Measurements from ENCODE around the gene MPPED1. TPM values are rescaled to one million over a fixed set of nuclear protein-coding genes. Genes with fewer than 3 reads are reported as not detected.

Gene MPPED1
- total RNA-seq, 1 donor from 2014 or later, result 2.5 TPM

DNA sequence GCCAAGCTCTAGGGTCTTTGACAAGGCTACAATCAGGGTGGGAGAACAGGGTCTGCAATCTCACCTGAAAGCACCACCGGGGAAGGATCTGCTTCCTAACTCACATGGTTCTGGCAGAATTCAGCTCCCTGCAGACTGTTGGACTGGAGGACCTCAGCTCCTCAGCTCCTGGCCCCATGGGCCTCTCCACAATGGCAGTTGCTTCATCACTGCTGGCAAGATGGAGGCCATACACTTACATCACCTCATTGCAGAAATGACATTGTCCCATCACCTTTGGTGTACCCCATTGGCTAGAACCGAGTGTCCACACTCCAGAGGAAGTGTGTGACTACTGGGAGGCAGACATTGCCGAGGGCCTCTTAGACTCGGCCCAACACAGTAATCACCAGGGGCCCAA, 20.9 kb upstream of the MPPED1 start:
- DNase-seq (ENCODE audit: low spot score) (no peak), ATAC-seq (no peak)
- intact Hi-C loops (cut with DNase I), result no loop called here

DNA sequence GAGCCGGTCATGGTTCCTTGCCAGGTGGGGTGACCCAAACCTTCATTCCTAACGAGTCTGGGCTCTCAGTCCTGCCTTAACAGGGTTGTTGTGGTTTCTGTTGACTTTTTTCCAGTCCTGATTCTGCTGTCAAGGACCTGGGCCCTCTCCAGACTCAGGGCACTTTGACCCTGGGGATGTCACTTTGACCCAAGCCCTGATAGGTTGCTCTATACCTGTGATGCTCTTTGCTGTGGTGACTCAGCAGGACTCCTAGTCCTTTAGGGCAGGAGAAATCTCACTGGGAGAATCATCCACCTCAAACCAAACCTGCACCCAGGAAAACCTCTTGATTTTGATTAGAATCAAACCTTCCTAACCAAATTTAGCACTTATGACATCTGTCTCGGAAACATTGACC, 20.5 kb upstream of the MPPED1 start:
- intact Hi-C loops (cut with DNase I), result no loop called here

DNA sequence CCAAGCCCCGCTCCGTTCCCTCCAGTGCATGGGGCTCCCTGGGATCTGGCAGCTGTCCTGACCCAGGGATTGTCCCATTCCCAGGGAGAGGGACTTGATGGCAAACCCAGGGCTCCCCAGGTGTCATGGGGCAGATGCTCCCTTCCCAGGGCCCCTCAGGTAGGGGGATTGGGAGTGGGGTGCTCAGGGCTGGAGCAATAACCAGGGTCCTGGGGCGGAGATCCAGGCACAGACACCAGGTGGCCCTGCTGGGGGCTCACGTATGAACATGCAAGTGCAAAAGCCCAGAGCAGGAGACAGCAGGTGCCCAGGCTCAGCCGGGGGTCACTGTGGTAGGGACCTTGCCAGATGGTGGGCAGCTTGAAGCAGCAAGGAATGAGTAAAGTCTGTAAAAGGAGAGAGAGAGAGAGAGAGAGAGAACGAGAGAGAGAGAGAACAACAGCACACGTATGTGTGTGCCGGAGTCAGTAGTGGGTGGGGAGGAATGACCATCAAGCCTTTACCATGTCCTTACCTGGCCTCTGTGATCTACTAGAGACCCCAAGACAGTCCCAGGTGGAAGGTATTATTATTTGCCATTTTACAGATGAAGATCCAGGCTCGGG, 19.3 kb upstream of the MPPED1 start:
- ATAC-seq, result no peak
- DNase-seq (ENCODE audit: low spot score), result no peak
- intact Hi-C loops (cut with DNase I), result no loop called here

More for the DNA sequence above, 20.5 kb upstream of the MPPED1 start:
- DNase-seq (ENCODE audit: low spot score) (no peak), ATAC-seq (no peak)

DNA sequence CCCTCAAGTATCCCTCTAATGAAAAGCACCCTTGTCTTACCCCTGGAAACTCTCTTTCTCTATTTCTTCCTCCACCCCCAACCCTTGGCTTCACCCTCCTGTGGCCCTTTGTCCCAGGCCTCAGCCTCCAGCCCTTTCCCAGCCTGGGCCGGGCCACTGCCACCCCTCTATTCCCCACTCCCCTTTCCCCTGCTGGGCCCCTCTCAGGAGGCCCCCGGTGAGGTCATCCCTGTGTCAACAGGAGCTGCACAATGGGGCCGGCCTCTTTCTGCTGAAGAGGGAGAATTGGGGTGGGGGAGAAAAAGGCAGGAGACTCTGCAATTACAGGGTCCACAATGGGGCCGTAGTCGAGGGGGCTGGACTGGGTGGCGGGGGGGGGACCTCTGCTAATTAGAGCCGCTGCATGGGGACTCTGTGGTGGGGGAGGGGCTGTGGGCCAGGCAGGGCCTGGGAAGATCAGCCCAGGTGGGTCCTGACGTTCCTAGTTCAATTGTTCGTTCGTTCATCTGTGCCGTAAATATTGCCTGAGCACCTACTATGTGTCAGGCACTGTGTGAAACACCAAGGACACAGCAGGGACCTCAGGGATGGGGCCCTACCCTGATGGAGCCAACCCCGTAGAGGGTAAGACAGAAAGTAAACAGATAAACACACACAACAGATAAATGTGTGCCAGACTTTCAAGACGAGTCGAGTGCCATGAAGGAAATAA, 18.5 kb upstream of the MPPED1 start:
- DNase-seq (ENCODE audit: low spot score) (no peak), ATAC-seq (no peak)
- intact Hi-C loops (cut with DNase I), result no loop called here

DNA sequence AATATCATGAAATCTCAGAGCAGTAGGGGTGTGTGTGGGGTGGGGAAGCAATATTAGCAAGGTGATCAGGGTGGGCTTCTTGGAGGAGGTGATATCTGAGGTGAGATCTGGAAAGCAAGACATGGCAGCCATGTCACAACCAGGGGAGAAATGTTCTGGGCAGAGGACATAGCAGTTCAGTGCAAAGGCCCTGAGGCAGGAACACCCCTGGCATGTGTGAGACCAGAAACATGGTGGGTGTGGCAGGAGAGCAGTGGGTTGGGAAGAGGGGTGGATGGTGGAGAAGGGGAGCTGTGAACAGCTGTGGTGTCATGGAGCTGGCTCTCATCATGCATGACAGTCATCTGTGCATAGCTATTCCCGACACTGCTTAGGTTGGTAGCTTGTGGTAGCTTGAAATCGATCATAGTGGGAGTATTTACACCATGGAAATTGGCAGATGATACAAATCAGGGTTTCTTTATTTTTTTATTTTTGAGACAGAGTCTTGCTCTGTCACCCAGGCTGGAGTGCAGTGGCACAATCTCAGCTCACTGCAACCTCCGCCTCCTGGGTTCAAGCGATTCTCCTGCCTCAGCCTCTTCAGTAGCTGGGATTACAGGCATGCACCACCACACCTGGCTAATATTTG, 17.9 kb upstream of the MPPED1 start:
- intact Hi-C loops (cut with DNase I), result no loop called here
- no peak for ATAC-seq
- DNase-seq (ENCODE audit: low spot score), result no peak

DNA sequence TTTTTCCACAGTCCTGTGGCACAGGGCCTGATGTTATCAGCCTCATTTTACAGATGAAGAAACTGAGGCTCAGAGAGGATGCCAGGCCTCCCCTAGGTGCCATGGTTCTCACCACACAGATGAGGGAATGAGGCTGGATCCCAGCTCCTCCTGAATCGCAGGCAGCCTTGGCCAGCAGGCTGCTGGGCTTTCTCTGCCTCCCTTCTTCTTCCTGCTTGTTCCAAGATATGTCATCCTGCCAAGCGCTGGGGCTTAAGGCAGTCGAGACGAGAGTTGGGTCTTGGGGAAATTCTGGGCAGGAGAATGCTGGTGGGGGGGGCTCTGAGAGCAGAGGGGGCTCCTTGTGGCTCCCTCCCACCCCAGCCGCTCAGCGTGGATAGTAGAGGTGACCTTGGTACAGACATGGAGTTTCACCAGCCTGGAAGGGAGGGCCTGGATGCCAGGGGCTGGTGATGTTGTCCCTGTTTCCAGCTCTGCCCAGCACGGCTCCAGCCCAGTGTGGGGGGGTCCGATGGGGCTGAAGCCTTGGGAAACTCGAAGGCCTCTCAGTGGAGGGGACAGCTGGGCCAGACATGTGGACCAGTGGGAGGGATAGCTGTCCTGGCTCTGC, 16.6 kb upstream of the MPPED1 start:
- DNase-seq (ENCODE audit: low spot score) (no peak), ATAC-seq (no peak)
- intact Hi-C loops (cut with DNase I), result no loop called here

DNA sequence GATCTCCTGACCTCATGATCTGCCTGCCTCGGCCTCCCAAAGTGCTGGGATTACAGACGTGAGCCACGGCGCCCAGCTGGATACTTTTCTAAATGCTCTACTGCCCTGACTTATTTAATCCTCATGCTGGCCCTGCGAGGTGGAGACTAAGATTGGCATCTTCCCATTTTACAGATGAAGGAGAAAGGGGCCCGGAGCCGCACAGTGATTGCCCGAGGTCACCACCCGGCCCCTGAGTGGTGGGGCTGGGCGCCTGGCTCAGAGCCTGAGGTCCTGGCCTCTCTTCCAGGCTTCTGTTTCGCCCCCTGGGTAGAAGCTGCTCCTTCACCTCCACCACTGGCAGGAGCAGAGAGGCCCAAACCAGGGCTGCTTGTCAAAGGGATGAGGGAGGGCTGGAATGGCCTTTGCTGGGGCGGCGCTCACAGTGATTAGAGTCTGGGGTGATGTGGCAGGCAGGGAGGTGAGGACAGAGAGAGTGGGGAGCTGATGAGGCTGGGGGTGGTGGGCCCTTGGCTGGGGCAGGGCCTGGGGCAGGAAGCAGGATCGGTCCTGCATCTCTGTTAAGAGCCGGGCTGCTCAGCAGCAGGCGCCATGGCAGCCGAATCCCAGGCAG, 15.4 kb upstream of the MPPED1 start:
- intact Hi-C loops (cut with DNase I), result no loop called here
- ATAC-seq (no peak), DNase-seq (ENCODE audit: low spot score) (no peak)

DNA sequence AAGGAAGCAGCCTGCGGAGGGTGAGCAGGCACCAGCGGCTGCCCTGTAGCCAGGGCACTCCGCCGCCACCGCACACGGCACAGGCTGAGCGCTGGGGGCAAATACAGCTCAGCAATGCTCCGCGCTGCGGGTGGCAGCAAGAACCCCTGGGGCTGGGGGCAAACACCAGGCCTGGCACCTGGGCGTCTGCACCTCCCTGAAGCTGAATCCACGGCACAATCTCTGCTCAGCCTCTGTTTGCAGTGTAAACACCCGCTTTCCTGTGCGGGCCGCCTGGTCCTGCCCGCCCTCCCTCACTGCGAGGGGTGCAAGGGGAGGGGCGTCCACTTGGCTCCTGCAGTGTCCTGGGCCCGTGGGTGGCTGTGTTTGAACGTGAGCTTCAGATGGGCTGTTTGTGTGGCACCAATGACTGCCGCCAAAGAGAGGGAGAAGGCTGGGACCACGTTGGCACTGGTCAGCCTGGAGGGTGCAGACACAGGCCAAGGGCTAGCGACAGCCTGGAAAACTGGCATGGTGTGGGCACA, 14.8 kb upstream of the MPPED1 start:
- ATAC-seq, result no peak
- no peak for DNase-seq (ENCODE audit: low spot score)
- intact Hi-C loops (cut with DNase I), result no loop called here

DNA sequence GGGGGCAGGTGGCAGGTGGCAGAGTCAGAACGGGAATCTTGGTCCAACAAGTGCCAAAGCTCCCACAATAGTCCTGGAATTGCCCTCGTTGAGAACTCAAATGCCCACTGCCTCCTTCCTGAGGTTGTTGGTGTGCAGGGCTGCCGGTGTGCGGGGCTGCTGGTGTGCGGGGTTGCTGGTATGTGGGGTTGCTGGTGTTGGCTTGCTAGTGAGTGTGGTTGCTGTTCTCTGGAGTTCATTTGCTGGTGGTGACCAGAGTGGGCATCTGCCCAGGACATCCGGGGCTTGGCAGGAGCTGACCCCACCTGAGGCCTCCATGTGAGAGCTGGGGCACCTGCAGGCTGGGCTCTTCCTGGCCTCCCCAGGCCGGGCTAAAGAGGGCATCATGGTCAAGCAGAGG, 14.0 kb upstream of the MPPED1 start:
- intact Hi-C loops (cut with DNase I), result no loop called here
- ATAC-seq, result no peak
- no peak for DNase-seq (ENCODE audit: low spot score)

DNA sequence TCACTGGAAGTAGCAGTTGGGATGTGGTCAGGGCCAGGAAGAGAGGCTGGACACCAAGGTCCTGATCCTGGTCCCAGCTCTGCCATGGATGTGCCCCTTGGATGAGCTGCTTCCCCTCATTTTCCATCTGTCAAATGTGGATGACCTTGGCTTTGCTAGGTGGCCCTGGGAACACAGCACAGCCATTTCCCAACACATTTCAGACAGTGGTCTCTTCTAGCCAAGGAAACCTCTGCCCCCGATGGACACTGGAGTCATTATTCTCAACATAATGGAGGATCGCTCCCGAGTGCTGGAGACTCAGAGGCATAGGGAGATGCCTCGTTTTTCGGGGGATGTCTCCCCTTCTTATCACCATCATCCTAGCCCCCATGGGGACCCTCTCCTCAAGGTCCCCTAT, 13.6 kb upstream of the MPPED1 start:
- intact Hi-C loops (cut with DNase I), result no loop called here
- ATAC-seq (no peak), DNase-seq (ENCODE audit: low spot score) (no peak)

DNA sequence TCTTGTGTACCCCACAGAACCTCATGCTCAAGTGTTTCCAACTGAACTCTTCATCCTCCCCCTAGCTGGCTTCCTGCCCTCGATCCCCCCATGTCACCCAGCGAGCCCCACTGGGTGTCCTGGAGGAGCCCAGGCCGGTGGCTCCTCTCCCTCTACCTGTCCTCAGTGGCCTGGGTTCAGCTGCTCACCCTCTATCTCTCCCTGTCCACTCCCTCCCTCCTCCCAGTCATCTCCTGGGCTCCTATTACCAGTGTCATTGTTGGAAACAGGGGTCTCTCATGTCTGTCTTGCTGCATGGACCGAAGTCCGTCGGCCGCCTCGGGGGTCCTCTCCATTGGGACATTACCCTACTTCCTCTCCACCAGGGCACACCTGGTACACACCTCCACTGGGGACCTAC, 12.9 kb upstream of the MPPED1 start:
- DNase-seq (ENCODE audit: low spot score) (no peak), ATAC-seq (no peak)
- intact Hi-C loops (cut with DNase I), result no loop called here

DNA sequence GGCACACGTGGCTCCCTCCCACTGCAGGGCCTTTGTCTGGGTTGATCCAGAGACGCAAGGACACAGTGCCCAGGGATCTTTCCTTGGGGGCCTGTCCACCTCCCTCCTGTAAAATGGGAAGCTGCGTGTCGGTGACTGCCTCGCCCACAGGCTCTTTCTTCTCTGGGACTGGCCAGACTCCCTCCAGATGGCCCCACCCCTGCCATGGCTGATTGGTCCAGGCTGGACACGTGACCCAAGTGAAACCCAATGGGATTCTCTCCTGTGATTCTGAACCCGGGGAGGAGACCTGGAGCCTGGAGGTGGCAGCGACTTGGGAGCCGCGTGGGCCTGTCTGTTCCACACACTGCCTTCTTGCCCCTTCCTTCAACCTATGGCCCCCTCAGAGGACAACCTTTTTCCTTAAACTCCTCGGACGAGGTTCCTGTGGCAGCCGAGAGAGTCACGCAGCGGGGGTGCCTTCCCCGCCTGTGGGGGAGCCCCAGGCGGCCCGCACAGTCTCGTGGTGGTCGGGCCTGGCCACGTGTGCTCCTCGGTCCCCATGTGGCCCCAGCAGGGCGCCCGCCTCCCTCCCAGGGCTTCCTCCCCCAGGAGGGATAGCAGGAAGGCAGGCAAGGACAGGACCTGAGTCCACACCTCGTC, 12.4 kb upstream of the MPPED1 start:
- DNase-seq (ENCODE audit: low spot score) (no peak), ATAC-seq (no peak)
- intact Hi-C loops (cut with DNase I), result no loop called here

DNA sequence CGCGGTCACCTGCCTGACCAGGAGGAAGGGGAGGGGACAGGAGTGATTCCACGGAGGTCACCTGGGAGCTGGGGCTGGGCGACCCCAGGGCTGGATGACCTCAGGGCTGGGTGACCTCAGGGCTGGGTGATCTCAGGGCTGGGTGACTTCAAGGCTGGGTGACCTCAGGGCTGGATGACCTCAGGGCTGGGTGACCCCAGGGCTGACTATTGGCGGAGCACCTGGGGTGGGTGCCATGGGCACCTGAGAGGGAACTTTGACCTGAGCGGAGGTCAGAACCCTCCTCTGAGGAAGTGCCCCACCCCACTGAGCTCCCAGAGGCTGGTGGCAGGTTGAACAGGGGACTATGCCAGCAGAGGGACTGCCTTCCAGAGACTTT, 11.8 kb upstream of the MPPED1 start:
- ATAC-seq (no peak), DNase-seq (ENCODE audit: low spot score) (no peak)
- intact Hi-C loops (cut with DNase I), result no loop called here

DNA sequence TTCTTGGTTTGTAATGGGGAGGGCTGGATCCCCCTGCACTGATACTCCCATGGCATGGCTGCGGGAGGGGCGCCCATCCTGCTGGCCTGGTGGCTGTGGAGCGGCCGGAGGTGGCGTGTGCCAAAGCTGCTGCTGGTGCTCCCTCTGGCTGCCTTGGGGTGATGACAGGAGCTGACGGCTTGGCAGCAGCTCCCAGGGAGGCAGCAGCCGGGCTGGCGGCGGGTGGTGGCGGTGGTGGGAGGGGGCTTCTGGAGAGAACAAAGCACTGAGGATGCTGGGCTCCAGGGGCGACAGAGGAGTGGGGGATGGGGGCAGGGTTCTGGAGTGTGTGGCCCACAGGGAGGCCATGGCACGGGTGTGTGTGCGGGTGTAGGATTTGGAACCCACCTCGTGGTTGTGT, 11.4 kb upstream of the MPPED1 start:
- intact Hi-C loops (cut with DNase I), result no loop called here
- no peak for ATAC-seq
- DNase-seq (ENCODE audit: low spot score), result no peak

DNA sequence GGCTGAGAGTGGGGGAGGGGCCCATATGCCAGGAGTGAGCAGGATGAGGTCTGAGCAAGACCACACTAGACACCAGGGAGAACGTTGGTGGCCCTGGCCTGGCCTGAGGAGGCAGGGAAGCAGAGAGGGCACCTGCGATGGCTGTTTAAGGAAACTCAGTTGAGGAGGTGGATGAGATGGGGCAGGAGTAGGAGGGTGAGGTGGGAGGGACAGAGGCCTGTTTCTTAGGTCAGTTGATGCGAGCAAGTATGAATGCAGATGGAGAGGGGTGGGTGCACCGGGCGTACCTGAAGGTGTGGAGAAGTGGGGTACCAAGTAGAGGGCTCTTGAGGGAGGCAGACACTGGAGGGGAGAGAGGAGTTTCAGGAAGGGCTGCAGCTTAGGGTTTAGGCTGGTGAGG, 10.6 kb upstream of the MPPED1 start:
- intact Hi-C loops (cut with DNase I), result no loop called here

DNA sequence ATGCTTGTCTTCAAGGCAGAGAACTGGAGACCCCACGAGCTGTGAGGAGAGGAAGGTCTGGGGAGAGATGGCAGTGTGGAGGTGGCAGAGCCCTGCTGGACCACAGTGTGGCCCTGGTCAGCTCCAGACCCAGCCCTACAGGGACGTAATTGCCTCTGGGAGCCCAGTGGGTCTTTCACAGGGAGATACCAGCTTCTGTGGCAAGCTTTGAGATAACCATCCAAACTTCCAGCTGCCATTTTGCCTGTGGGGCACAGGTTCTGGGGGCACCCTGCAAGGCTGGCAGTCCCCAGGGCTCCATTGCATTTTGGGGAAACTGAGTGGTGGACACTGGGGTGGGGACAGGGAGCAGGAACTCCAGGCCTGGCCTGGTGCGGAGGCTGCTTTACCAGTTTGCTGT, 10.2 kb upstream of the MPPED1 start:
- no peak for DNase-seq (ENCODE audit: low spot score)
- intact Hi-C loops (cut with DNase I), result loop anchor here (1.0 kb wide), 1 partner anchor 19 kb away; no protein-coding TSS in a partner anchor
- no peak for ATAC-seq

More for the DNA sequence above, 10.6 kb upstream of the MPPED1 start:
- DNase-seq (ENCODE audit: low spot score) (no peak), ATAC-seq (no peak)

DNA sequence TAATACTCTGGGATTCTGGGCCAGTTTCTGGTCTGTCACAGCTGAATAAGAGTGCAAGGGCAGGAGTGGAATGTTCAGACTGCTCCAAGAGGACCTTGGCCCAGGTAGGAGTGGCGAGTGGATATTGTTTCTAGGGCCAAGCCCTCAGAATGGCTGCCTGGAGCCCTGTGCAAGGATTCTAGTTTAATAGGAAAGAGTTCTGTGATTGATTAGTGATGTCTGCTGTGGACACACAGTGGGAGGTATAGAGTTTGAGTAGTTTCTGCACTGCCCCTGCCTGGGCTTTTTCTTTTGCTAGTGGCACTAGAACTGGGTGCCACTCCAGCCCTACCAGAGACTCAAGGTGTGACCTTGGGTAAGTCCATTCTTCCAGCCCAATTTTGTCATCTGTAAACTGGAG, 9.7 kb upstream of the MPPED1 start:
- intact Hi-C loops (cut with DNase I), result loop anchor here (1.0 kb wide), 1 partner anchor 20 kb away; no protein-coding TSS in a partner anchor
- ATAC-seq (no peak), DNase-seq (ENCODE audit: low spot score) (no peak)

DNA sequence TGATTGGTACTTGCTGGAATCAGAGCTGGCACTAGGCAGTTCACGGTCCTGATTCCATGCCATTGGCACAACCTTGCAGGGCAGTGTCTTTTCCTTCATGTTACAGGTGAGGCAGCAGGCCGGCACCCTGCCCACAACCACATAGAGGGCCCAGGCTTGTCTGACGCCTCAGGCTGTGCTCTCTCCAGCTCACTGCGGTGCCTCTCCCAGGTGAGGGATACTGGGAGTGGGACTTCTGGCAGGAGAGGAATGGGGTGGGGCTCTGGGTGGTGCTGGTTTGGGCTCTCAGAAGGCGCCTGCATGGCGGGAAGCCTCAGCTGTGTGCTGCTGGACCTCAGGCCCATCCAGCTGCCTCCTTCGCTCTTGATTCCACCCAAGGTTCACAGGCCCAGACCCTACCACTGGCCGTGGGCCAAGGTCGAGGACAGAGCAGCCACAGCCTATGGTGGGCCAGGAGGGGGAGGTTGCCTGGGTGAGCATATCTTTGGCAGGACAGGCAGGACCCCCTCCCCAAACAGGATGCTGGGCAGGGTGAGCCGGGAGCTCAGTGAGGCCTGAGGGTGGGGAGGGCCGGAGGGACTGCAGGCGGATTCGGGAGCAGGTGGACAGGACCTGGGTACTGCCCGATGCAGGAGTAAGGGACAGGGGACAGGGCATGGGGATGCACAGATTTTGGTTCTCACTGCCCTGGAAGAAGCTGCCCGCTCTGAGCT, 7.0 kb upstream of the MPPED1 start:
- ATAC-seq (no peak), DNase-seq (ENCODE audit: low spot score) (no peak)
- intact Hi-C loops (cut with DNase I), result no loop called here

Data from sciatic nerve (tissue), 2 donors.